GM20000 (cell line): ENCODE results near the gene SERPINA4.

Source experiments
- DNase-seq: peaks from one replicate; pipeline ENCODE4 v3.0.0; 2012; ENCODE audit warnings: low spot score
- TF ChIP-seq, protein P1 (sequence below): IDR thresholded peaks from 2 replicates; pipeline ENCODE4 v1.5.1; 2012; ENCODE audit warnings: mild to moderate bottlenecking, control low read depth; ENCODE audit errors: extremely low read depth, missing control alignments

The SERPINA4 gene

DNA sequence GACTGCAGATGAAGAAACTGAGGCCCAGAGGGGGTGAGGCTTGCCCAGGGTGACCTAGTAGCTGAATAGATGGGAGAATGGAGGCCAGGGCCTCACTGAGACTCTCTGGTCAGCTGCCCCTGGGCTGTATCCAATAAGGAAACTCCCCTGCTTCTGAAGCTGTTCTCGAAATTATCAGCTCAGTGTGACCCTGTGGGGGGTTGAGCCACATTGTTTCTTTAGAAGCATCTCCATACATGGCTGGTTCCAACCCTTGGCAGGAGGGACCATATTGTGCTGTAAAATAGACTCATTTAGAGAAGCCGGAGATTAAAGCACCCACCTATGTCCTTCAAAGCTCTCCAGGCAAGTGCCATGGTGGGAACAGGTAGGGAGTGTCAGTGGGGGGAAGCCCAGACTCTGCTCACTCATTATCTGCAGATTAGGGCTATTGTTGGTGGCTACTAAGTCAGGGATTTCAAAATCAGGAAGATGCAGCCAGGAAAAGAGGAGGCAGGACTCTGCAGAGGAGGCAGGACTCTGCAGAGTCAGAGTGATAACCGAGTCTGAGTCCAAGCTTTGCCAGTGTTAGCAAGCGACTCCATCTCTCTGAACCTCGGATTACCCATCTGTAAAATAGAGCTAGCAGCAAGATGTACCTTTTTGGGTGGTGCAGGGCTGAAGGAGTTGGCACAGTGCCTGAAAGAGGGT, 23.5 kb downstream of the SERPINA4 start:
- no peak for DNase-seq
- TF ChIP-seq, protein P1, sequence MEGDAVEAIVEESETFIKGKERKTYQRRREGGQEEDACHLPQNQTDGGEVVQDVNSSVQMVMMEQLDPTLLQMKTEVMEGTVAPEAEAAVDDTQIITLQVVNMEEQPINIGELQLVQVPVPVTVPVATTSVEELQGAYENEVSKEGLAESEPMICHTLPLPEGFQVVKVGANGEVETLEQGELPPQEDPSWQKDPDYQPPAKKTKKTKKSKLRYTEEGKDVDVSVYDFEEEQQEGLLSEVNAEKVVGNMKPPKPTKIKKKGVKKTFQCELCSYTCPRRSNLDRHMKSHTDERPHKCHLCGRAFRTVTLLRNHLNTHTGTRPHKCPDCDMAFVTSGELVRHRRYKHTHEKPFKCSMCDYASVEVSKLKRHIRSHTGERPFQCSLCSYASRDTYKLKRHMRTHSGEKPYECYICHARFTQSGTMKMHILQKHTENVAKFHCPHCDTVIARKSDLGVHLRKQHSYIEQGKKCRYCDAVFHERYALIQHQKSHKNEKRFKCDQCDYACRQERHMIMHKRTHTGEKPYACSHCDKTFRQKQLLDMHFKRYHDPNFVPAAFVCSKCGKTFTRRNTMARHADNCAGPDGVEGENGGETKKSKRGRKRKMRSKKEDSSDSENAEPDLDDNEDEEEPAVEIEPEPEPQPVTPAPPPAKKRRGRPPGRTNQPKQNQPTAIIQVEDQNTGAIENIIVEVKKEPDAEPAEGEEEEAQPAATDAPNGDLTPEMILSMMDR, result no peak

DNA sequence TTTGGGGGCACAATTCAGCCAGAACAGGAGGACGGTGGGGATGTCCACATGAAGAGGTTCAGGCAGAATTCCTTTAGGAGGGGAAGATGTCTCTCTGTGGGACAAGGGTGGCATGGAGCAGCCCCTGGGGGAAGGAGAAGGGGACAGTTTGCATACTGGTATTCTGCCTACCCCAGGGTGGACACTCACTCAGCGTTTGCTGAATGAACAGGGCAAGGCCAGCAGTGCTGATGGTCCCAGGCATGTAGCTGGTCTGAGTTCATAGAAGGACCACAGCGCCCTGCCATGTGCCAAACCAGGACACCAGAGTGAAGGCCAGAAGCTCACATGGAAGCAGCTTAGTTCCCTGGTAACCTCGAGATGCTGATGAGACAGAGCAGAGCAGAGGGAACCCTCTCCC, 25.4 kb downstream of the SERPINA4 start:
- no peak for DNase-seq
- TF ChIP-seq, protein P1, result no peak

DNA sequence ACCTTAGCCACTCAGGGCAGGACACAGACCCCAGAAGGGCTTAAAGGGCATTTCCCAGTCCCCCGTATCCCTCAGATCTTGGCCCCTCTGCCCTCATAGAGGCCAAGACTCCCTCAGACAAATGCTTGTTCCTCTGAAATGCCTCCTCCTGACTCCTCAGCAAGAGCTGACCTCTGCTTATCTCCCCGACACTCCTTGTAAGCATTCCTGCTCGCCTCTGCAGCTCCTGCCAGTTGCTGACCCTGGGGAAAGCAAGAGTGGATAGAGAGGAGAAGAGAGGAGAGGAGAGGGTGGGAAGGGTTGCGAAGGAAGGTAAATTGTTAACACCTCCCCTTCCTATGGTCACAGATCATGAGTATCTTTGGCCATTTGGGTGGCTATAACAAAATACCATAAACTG, 27.1 kb downstream of the SERPINA4 start:
- TF ChIP-seq, protein P1, result no peak
- no peak for DNase-seq

DNA sequence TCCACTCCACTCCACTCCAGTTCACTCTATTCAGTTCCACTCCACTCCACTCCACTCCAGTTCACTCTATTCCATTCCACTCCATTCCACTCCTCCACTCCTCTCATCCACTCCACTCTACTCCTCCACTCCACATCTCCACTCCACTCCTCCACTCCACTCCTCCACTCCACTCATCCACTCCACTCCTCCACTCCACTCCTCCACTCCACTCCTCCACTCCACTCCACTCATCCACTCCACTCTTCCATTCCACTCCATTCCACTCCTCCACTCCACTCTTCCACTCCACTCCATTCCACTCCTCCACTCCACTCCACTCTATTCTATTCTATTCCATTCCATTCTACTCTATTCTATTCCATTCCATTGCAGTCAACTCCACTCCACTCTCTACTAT, 29.8 kb downstream of the SERPINA4 start:
- TF ChIP-seq, protein P1, result no peak

DNA sequence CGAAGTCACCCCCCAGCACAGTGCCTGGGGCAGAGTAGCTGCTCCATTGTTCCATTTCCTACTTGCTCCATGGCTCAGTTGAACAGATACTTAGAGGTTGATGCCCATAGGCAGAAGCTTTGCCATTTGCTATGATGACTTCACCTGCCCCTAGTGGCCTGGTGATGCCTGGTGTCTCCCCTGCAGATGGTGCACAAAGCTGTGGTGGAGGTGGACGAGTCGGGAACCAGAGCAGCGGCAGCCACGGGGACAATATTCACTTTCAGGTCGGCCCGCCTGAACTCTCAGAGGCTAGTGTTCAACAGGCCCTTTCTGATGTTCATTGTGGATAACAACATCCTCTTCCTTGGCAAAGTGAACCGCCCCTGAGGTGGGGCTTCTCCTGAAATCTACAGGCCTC, 30.6 kb downstream of the SERPINA4 start:
- no peak for DNase-seq
- TF ChIP-seq, protein P1, result no peak

More for the DNA sequence above, 29.8 kb downstream of the SERPINA4 start:
- no peak for DNase-seq

DNA sequence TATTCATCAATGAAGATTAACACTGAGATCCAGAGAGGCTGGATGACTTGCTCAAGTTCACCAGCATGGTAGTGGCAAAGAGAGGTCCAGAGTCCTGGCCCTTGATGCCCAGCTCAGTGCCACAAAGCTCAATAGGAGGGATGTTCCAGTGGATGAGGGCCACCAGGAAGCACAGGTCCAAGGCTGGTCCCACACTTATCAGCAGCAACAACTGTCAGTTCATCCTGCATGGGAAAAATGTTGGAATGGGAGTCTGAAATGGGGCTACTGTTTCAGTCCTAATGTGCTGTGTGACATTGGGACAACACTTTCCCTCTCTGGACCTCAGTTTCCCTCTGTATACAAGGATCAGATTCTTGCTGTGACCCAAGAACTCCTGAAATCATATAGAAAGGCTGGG, 31.2 kb downstream of the SERPINA4 start:
- TF ChIP-seq, protein P1, result no peak
- DNase-seq, result no peak

DNA sequence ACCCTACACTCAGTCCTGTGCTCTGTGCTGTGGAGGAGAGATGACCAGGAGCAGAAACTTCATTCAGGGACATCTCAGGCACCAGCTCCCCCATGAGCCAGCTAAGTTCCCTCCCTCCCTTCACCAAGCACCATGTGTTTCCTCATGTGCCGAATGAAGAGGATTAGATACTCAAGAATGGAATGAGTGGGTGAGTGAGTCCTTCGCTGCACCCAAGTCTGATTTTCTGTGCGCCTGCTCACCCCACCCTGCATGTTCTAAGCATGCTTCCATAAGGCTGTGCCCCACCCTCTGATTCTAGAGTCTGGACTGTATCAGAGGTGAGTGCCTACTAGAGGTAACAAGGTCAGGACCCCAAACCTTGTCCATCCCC, 32.1 kb downstream of the SERPINA4 start:
- TF ChIP-seq, protein P1, result no peak

More for the DNA sequence above, 32.1 kb downstream of the SERPINA4 start:
- no peak for DNase-seq
